Activated CD8-positive, alpha-beta memory T cell treated with anti-CD3 and anti-CD28 coated beads for 36 hours (primary cell): ENCODE measurements around the gene GPS1. TPM values are rescaled to one million over a fixed set of nuclear protein-coding genes. Genes with fewer than 3 reads are reported as not detected.

ENCODE experiments used
- CTCF ChIA-PET: fragments of 350-600 bp; sonication (Branson Sonifier 250); formaldehyde crosslinking; loops from one replicate; lab custom pipeline; 2021; ENCODE audit warnings: antibody characterized with exemption; lab: Charles Lee
- POLR2A ChIA-PET: fragments of 350-600 bp; sonication (Branson Sonifier 250); formaldehyde crosslinking; loops from one replicate; lab custom pipeline; 2021; ENCODE audit warnings: antibody characterized with exemption; lab: Charles Lee
- total RNA-seq, 2 experiments: library from RNA; stranded (reverse); gene quantifications; one replicate each; pipeline ENCODE4 v1.2.3, GENCODE V29; 2021

Gene GPS1
- total RNA-seq, 2 experiments from 2014 or later = 118 TPM

DNA sequence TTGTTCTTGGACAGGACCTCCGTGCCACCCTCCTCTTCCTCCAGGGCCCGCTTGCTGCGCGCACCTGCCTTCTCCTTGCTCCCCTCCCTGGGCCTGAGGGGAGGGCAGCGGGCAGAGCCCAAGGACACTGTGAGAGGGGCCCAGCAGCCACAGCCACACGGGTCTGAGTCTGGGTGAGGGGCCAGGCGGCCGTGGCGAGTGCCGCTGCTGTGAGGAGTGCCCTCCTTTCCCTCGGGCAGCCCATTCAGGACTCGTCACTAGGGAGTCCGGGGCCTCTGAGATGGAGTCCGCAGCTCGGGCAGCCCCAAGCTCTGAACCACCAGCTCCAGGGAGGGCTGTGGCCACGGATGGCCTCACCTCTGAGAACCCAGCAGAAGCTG lies 8.3 kb downstream of the GPS1 start:
- ChIA-PET POLR2A (no interaction called here), CTCF (interaction anchor here (1.1 to 1.2 kb wide), 2 partner anchors 19 to 46 kb away, joined by 3 read pairs; no protein-coding TSS in a partner anchor)

DNA sequence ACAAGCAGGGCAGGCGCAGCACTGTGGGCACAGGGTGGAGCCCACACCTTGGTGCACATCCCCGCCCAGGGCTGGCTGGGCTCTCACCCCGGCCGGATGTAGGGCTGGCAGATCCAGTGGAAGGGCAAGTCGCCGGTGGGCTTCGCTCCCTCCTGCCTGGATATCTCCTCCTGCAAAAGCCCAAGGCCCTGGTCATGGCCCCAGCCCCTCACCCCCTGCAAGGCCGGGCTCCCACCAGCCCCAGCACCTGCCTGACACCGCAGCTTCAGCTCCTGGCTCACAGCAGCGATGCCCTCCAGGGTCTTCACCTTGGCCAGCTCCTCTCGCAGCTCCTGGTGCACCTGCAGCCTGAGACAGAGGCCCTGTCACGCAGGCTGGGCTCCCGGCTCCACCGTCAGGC lies 8.9 kb downstream of the GPS1 start:
- CTCF ChIA-PET = interaction anchor here (1.1 kb wide), 1 partner anchor 46 kb away, joined by 3 read pairs; no protein-coding TSS in a partner anchor
- POLR2A ChIA-PET = interaction anchor here (0.6 kb wide), 1 partner anchor 23 kb away, joined by 3 read pairs; the partner anchor contains the start of gene DCXR

DNA sequence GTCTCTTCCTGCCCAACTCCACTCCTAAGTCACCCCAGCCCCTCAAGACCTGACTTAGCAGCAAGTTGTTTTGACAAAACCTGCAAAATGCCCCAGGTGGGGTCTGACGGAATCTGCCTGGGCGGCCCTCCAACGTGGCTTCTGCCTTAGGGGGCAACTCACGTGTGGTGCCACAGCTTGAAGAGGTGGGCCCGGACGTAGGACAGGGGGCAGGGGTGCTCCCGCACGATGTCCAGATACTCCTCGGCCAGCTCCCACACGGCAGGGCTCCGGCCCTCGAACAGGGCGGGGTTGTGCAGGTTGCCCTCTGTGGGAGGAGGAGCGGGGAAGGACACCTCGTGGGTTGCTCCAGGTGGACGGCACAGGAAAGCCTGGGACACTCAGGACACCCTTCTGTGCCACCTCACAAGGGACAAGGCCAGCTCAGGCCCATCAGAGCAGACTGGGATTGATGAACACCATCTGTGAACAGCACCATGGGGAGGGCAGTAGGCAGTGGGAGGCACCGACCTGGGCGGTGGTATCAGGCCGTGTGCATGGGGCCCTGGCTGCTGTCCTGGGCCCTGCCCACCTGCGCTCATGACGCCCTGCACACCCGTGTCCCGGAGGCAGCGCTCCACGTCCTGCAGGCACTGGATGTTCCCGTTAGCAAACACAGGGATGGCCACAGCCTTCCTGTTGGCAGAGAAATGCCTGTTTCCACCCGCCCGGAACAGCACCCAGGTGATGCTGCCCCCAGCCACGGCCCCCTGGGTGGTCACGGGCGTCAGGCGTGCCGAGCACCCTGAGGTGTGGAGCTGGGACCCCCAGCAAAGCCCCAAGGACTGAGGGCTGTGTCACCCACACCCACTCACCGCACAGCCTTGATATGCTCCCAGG lies 9.6 kb downstream of the GPS1 start:
- ChIA-PET POLR2A (no interaction called here), CTCF (interaction anchor here (0.6 kb wide), 1 partner anchor 321 kb away, joined by 5 read pairs; no protein-coding TSS in a partner anchor)

DNA sequence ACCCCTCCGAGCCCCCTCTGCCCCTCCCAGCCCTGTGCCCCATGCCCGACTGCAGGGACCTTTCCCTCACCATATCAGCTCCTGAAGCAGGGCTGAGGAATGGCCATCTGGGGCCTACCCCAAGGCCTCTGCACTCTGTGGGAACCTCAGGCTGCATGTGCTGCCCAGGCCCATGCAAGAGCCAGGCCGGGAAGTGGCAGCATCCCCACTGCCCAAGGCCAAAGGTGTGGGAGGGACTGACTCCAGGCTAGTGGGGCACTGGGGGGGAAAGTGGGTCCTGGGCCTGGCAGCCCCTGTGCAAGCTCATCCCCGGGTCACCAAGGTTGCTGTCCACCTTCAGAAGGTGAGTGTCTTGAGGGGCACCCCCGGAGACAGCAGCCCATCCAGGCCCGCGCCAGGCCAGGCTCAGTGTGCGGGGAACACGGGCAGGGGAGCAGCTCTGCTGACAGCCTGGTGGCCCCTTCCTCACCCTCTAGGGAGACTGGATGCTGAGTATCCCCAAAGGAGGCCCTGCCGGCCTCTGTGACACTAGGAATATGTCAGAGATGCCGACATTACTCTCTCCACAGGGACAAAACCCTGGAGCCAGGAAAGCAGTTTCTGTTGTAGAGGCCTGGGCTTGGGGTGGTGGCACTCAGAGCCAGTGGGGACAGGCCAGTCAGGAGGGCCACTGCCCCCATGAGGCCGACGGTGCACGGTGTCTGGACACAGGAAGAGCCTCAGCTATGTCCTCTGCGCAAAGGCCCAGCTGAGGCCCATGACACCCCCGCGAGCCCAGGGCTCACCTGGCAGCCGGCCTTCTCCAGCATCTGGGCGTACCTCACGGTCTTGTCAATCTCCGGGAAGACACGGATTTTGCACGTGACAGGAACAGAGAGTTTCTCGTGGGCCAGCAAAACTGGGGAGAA lies 10.6 kb downstream of the GPS1 start:
- CTCF ChIA-PET = no interaction called here
- POLR2A ChIA-PET = no interaction called here

DNA sequence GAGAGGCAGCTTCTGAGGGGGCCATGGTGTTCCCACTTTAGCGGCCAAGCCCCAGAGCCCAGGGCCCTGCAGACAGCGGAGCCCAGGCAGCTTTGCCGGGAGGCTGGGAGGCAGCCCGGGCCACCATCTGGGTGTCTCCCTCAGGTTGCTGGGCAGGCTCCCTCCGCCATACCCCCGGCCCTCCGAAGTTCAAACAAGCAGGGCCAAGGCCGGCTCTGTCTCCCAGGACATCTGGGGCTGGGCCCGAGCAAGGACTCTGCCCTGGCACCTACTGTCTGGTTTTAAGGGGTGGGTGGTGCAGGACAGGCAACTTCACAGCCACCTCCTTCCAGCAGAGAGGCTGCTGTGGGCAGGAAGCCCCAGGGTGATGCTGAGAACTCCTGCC lies 11.3 kb downstream of the GPS1 start:
- ChIA-PET CTCF (no interaction called here), POLR2A (no interaction called here)

DNA sequence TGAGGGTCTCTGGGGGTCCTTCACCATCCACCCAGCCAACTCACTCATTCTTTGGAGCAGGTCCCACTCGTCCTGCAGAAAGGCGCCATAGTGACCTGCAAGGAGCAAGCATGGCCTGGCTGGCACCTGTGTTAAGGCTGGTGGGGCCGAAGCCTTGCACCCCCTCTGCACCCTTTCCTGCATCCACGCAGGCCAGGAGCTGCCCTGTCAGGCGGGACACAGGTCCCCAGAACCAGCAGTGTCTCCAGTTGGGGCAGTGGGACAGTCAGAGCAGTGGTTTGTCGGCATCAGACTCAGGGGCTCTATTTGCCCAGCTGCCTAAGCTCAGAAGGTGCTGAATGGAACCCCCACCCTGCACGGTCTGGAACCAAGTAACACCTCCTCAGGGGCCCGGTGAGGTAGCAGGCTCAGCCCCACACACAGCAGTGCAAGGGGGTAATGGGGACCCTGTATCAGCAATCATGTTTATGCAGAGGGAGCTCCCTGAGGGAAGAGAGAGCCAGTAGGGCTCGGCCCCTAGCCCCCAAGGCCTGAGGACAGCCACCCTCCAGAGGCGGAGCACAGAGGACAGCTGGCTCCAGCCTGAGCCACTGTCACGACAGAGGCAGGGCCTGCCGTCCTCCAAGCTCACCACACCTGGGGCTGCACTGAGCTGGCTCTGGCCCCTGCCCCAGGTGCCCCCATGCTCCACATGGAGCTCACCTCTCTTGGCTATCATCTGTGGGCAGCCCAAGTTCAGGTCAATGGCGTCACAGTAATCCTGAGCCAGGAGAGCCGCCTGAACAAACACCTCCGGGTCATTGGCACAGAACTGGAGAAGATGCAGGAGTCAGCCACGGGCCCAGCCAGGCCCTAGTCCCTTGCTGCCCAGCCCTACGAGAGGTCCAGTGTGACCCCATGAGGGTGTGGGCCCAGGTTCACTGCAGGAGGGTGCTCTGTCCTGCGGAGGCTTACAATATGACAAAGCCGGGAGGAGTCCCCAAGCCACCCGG lies 12.0 kb downstream of the GPS1 start:
- POLR2A ChIA-PET = interaction anchor here (0.6 kb wide), 1 partner anchor 35 kb away, joined by 3 read pairs; no protein-coding TSS in a partner anchor
- CTCF ChIA-PET = interaction anchor here (1.0 kb wide), 1 partner anchor 33 kb away, joined by 3 read pairs; no protein-coding TSS in a partner anchor

DNA sequence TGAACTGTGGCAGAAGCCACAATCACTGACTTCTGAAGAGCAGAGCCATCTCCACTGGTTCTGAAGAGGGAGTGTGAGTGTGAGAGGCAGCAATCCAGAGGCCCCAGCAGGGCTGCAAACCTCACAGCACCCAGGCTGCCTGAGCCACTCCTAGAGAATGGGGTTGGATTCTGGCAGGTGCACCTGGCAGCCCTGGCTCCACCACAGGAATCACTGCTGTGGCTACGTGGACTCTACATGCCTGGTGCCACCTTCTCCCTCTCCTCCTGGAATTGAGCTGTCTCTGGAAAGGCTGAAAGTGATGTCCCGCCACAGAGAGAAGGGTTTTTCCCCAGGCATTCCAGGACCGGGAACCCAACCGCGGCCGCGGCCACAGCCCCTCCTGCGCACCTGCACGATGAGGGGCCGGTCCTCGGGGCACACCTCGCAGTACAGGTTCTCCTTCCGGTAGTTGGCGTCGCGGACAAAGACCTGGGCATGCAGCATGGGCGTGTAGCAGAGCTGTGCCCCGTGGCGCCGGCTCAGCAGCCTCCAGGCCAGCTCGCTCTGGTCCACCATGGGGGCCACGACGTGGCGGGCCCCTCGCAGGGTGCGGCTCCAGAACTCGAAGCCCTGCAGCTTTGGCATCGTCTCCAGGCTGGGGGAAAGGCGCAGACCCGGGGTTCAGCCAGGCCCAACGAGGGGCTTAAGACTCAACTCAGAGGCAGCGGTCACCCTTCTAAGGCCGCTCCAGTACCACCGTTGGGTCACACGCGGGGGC lies 12.9 kb downstream of the GPS1 start:
- ChIA-PET CTCF (interaction anchor here (0.9 to 2.1 kb wide), 2 partner anchors 13 to 27 kb away, joined by 3 to 5 read pairs; partner anchors contain the start of genes DCXR, GPS1 and RFNG), POLR2A (interaction anchor here (0.8 kb wide), 1 partner anchor 34 kb away, joined by 3 read pairs; the partner anchor contains the start of gene FASN)

DNA sequence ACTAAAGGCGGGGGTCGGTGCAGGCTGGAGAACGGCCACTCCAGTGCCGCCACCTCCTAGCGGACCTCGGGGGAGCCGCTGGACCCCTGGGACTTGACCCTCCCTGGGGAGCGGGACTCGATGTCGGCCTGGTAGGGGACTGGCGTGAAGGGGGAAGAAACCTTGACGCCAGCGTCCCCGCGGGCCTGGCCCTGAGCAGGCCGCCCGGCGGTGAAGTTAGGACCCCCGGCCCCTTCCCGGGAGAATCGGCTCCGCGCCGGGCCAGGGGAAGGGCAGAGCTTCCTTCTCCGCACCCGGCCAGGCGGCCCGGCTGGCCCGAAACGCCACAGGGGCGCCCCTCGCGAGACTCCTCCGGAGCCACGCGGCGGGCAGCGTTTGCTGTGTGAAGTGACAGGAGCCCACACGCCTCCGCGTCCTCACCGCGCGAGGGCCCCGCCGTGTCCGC lies 13.5 kb downstream of the GPS1 start:
- POLR2A ChIA-PET = interaction anchor here (0.8 kb wide), 1 partner anchor 33 kb away, joined by 3 read pairs; the partner anchor contains the start of gene FASN
- CTCF ChIA-PET = interaction anchor here (0.7 to 2.1 kb wide), 3 partner anchors 14 to 106 kb away, joined by 3 to 5 read pairs (median 3); partner anchors contain the start of genes DCXR, GPS1 and RFNG

DNA sequence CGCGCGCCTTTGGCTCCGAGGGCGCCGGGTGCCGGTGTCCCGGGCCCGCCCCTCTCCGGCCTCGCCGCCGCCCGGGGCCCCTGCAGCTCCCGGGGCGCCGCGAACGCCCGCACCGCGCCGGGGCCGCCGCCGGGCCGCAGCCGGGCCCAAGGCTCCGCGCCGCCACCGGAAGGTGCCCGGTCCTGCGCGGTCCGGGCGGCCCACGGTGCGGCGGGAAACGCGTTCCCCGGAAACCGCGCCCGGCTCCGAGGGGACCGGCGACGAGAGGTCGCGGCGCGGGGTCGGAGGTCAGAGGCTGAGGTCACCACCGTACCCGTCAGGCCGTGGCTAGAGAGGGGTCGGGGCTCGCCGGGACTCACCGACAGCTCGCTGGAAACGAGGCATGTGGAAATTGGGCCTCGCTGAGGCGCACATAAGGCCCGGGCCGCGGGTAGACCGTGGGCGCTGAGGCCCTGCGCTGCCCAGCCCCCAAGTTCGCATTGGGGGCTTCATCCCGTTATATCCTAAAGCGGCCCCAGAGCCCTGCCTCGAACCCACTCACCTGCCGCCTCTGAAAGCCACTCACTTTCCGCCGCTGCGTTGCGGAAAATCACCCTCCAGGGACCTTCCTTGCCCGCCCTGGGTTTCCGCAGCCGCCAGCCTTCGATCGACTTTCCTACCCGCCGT lies 14.1 kb downstream of the GPS1 start, which contains the start of gene DUS1L:
TSS of gene DUS1L (minus strand) at position 167 of the 666 bp plus-strand sequence. CDS start 745 bp downstream, outside the sequence.
- ChIA-PET CTCF (interaction anchor here (0.7 to 2.1 kb wide), 6 partner anchors 14 to 110 kb away, joined by 3 to 5 read pairs (median 3); partner anchors contain the start of genes DCXR, GPS1 and RFNG), POLR2A (interaction anchor here (0.6 to 0.8 kb wide), 4 partner anchors 24 to 355 kb away, joined by 3 to 4 read pairs (median 3); partner anchors contain the start of gene FASN)

DNA sequence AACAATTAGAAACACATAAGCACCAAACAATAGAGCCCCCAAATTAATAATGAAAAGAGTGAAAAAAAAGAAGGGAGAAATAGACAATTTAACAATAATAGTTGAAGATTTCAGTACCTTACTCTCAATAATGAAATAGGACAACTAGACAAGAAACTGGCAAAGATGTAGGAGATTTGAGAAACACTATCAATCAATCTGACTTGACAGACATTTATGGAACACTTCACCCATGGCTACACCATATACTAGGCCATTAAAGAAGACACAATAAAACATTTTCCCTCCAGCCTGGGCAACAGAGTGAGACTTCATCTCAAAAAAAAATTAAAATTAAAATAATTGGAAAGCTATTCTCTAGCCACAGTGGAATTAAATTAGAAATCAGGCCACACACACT lies 18.9 kb downstream of the GPS1 start:
- ChIA-PET CTCF (no interaction called here), POLR2A (no interaction called here)

DNA sequence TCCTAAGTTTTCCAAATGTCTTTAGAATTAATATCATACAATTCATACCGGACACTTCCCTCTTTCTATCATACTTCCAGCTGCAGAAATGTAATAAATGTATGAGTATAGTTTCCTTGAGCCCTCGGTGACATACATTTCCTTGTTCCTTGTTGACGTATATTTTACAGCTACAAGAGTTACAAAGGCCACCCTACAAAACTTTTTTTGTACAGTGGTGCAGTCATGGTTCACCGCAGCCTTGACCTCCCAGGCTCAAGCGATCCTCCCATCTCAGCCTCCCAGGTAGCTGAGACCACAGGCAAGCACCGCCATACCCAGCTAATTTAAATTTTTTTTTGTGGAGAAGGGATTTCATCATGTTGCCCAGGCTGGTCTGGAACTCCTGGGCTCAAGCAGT lies 21.1 kb downstream of the GPS1 start:
- ChIA-PET POLR2A (no interaction called here), CTCF (no interaction called here)

DNA sequence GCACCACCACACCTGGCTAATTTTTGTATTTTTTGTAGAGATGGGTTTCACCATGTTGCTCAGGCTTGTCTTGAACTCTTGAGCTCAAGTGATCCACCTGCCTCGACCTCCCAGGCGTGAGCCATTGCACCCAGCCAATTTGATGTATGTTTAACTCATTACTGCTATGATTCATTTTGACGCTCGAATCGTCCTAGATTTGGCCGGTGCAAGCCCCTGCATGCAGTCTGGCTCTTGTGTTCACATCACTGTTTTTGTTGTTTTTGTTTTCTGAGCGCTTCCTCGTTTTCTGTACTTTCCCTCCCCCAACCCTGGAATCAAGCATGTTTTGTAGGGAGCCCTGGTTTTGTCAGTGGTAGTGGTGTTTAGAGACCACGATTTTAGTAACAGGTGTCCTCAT lies 21.7 kb downstream of the GPS1 start:
- CTCF ChIA-PET = no interaction called here
- POLR2A ChIA-PET = no interaction called here

DNA sequence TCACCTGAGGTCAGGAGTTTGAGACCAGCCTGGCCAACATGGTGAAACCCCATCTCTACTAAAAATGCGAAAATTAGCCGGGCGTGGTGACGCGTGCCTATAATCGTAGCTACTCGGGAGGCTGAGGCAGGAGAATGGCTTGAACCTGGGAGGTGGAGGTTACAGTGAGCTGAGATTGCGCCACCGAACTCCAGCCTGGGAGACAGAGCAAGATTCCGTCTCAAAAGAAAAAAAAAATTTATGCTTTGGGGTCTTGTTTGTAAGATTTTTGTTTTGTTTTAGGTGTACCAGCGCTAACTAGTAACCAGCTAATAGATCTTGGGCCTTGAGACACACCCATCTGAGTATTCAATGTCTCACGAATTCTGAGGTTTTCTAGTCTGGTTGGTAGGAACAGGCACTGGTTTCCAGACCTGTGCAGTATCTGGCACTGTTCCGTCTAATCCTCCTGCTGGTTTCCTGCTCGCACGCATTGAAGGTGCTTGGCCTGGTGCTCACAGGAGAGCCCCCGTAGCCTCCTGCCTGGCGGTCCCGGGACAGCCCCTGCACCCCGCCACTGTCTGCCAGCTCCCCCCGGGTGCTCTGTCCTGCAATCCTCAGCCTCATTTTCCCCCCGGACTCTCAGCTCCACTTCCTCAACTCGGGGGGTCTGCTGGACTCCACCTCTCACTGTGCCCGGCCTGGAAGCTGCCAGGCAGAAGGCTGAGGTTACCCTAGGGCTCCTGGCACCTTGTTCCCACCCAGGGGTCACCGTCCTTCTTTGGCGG lies 24.5 kb downstream of the GPS1 start:
- CTCF ChIA-PET = no interaction called here
- POLR2A ChIA-PET = no interaction called here

DNA sequence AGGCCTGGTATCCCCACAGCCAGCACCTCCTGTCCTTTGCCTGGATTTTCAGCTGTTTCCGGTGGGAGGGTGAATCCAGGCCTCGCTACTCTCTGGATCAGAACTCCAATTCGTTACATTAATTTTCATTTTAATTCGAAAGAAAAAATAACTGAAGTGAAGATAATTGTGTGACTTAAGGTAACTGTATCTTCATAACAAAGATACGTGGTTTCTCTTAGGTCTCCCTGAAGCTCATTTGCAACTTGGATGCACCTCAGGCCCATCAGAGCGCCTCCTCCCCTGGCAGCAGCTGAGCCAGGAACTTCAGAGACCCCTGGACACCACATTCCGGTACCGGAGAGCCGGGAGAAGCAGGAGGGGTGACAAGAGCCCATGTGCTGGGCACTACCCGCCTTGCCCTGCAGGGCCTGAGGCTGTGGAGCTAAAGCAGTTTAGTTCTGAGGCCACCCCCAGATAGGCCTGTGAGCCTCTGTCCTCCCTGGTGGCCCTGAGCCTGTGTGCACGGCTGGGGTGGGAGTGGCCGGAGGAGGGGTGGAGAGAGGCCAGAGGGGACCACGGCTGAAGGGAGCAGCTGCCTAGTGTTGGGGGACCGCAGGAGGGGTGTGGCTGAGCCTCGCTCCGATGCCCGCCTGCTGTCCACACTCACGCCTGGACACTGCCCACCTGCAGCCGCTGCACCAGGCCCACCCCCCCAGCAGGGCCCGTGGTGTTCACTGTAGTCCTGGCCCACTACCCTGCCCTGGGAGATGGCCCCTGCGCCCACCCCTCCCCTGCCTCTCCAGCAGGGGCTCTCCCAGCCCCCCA lies 25.3 kb downstream of the GPS1 start:
- ChIA-PET CTCF (no interaction called here), POLR2A (no interaction called here)
